ENCODE results near the gene PLOD1. TPM values are rescaled to one million over a fixed set of nuclear protein-coding genes. Genes with fewer than 3 reads are reported as not detected.

The PLOD1 gene
- total and polyA plus RNA-seq, 10 of the 15 experiments (the other 5 are each of a cell fraction or from before 2014, with no cell fraction given), result 10.6 to 42.6 (median 29.3) TPM

DNA sequence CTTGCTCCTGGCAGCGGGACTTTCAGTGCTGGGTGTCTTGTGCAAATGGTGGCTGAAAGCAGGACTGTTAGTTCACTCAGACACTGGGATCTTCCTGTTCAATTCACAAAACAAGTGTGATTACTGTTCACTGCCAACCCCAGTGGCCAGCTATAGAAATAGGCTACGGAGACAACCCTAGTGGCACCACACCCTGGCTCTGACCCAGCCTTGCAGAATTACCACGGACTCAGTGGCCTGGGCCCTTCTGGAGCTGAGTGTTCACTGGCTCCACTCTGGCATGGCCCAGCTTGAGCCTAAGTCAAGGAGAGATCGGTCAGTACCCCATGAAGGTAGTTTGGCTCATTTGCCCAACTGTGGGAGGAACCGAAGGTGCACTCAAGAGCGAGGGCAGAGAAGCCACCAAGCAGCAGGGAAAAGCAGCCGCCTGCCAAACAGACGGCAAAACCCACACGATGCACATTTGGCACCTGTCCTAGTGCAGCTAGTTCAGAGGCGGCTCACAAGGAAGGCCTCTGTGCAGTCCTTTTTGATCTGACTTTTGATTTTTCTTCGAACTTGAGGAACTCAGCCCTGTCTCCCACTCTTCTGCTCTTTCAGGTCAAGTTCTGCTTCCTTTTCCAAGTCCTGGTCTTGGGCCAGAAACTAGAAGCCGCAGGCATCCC is 14.1 kb upstream of the PLOD1 start:
- peaks cover 10 to 24% of the 10 kb centered on the region in 2 experiments; a peak in 3 of 4 replicates for H3K36me3 ChIP-seq (ENCODE audit: control insufficient read depth in 2 of 2, insufficient read depth in 2 of 2, low read length in 1 of 2)
- FAIRE-seq (no peak), DNase-seq (ENCODE audit: low read depth, low spot score) (no peak), ATAC-seq (no peak)
- RAD21 ChIA-PET (ENCODE audit: unreplicated experiment), result no interaction called here
- H3K9me3 ChIP-seq (replicated peaks; ENCODE audit: control insufficient read depth, insufficient read depth, low read length), result no peaks in the 10 kb centered on the region
- no peak overlapping the region for H3K27ac ChIP-seq (ENCODE audit: control insufficient read depth, insufficient read depth)
- BruUV-seq (replicated peaks), result no TSS peak
- H3K4me2 ChIP-seq (ENCODE audit: control insufficient read depth, insufficient read depth), result 0 out of 2 replicates have a peak overlapping the region, but pooled peaks have one; percentile 10
- POLR2A ChIA-PET, result interaction anchor here (1.2 kb wide), 1 partner anchor 12 kb away, joined by 5 read pairs; no protein-coding TSS in a partner anchor
- CTCF ChIA-PET, result no interaction called here
- SMC1A ChIA-PET (ENCODE audit: uncharacterized antibody, unreplicated experiment), result interaction anchor here (2.5 kb wide), 1 partner anchor 10 kb away, joined by 8 read pairs; no protein-coding TSS in a partner anchor
- intact Hi-C loops (cut with micrococcal nuclease; ENCODE audit: unreplicated experiment), result no loop called here
- in situ Hi-C loops (cut with MboI), result no loop called here
- WGBS (ENCODE audit: insufficient coverage, insufficient replicate concordance, low lambda C conversion rate, missing lambda C conversion rate), result 92% methylated on average over 12 of the region's 12 CpGs
- no peak overlapping the region for H2AFZ ChIP-seq (ENCODE audit: control insufficient read depth, low read depth, low read length)
- no peaks in the 10 kb centered on the region for H3K27me3 ChIP-seq (replicated peaks in 1 of 2; ENCODE audit: control insufficient read depth in 2 of 2, insufficient read depth in 2 of 2, low read length in 1 of 2)
- no peak overlapping the region for H3K9ac ChIP-seq (ENCODE audit: control insufficient read depth, insufficient read depth, low read length)
- peaks cover 34% of the 10 kb centered on the region for H3K79me2 ChIP-seq (ENCODE audit: control insufficient read depth, insufficient read depth, low read length)
- H4K20me1 ChIP-seq (ENCODE audit: control insufficient read depth, insufficient read depth), result peaks cover 6% of the 10 kb centered on the region
- peaks cover 1% of the 10 kb centered on the region for H3K4me1 ChIP-seq (ENCODE audit: control insufficient read depth, insufficient read depth, low read length)
- H3K4me3 ChIP-seq, result peak overlapping the region; percentile 59
- no peak for TF ChIP-seq CBX3 (IDR thresholded peaks at IDR 0.05; ENCODE audit: borderline replicate concordance, low read depth)
- TF ChIP-seq WRNIP1 (IDR thresholded peaks at IDR 0.05; ENCODE audit: borderline replicate concordance, low read depth, low read length), result no peak
- TF ChIP-seq STAT1 (conservative IDR thresholded peaks at IDR 0.05), result no peak
- no peak for TF ChIP-seq EZH2 (IDR thresholded peaks at IDR 0.05; ENCODE audit: borderline replicate concordance, control insufficient read depth, low read depth, low read length)
- no peak for TF ChIP-seq MTA3 (IDR thresholded peaks at IDR 0.05; ENCODE audit: borderline replicate concordance, low read length)
- no peak for TF ChIP-seq EP300 (IDR thresholded peaks at IDR 0.05; ENCODE audit: borderline replicate concordance in 1 of 2, control insufficient read depth in 1 of 2, low read depth in 2 of 2, low read length in 2 of 2)
- TF ChIP-seq, protein P1, sequence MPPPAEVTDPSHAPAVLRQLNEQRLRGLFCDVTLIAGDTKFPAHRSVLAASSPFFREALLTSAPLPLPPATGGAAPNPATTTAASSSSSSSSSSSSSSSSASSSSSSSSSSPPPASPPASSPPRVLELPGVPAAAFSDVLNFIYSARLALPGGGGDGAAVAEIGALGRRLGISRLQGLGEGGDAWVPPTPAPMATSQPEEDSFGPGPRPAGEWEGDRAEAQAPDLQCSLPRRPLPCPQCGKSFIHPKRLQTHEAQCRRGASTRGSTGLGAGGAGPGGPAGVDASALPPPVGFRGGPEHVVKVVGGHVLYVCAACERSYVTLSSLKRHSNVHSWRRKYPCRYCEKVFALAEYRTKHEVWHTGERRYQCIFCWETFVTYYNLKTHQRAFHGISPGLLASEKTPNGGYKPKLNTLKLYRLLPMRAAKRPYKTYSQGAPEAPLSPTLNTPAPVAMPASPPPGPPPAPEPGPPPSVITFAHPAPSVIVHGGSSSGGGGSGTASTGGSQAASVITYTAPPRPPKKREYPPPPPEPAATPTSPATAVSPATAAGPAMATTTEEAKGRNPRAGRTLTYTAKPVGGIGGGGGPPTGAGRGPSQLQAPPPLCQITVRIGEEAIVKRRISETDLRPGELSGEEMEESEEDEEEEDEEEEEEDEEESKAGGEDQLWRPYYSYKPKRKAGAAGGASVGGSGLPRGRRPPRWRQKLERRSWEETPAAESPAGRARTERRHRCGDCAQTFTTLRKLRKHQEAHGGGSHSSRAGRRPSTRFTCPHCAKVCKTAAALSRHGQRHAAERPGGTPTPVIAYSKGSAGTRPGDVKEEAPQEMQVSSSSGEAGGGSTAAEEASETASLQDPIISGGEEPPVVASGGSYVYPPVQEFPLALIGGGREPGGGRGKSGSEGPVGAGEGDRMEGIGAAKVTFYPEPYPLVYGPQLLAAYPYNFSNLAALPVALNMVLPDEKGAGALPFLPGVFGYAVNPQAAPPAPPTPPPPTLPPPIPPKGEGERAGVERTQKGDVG (CRISPR knock-in tag; IDR thresholded peaks at IDR 0.05), result no peak
- TF ChIP-seq, protein P2, sequence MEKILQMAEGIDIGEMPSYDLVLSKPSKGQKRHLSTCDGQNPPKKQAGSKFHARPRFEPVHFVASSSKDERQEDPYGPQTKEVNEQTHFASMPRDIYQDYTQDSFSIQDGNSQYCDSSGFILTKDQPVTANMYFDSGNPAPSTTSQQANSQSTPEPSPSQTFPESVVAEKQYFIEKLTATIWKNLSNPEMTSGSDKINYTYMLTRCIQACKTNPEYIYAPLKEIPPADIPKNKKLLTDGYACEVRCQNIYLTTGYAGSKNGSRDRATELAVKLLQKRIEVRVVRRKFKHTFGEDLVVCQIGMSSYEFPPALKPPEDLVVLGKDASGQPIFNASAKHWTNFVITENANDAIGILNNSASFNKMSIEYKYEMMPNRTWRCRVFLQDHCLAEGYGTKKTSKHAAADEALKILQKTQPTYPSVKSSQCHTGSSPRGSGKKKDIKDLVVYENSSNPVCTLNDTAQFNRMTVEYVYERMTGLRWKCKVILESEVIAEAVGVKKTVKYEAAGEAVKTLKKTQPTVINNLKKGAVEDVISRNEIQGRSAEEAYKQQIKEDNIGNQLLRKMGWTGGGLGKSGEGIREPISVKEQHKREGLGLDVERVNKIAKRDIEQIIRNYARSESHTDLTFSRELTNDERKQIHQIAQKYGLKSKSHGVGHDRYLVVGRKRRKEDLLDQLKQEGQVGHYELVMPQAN (conservative IDR thresholded peaks at IDR 0.05), result no peak
- TF ChIP-seq, protein P3, sequence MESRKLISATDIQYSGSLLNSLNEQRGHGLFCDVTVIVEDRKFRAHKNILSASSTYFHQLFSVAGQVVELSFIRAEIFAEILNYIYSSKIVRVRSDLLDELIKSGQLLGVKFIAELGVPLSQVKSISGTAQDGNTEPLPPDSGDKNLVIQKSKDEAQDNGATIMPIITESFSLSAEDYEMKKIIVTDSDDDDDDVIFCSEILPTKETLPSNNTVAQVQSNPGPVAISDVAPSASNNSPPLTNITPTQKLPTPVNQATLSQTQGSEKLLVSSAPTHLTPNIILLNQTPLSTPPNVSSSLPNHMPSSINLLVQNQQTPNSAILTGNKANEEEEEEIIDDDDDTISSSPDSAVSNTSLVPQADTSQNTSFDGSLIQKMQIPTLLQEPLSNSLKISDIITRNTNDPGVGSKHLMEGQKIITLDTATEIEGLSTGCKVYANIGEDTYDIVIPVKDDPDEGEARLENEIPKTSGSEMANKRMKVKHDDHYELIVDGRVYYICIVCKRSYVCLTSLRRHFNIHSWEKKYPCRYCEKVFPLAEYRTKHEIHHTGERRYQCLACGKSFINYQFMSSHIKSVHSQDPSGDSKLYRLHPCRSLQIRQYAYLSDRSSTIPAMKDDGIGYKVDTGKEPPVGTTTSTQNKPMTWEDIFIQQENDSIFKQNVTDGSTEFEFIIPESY (IDR thresholded peaks at IDR 0.05), result no peak
- no peak for TF ChIP-seq KAT2A (conservative IDR thresholded peaks at IDR 0.05; ENCODE audit: control insufficient read depth, low read depth, low read length)
- TF ChIP-seq NRF1 (conservative IDR thresholded peaks at IDR 0.05; ENCODE audit: low read depth, low read length), result no peak
- no peak for TF ChIP-seq RAD21 (IDR thresholded peaks at IDR 0.05; ENCODE audit: insufficient read depth, low read depth, low read length)
- TF ChIP-seq SREBF1 (IDR thresholded peaks at IDR 0.05; ENCODE audit: low read length), result no peak
- no peak for TF ChIP-seq EGR1 (IDR thresholded peaks at IDR 0.05; ENCODE audit: borderline replicate concordance in 1 of 2, low read depth in 2 of 2, low read length in 2 of 2)
- TF ChIP-seq HDAC2 (IDR thresholded peaks at IDR 0.05), result no peak

Measured in GM12878 (cell line).